ENCODE data around the gene VAT1L.

The VAT1L gene

DNA sequence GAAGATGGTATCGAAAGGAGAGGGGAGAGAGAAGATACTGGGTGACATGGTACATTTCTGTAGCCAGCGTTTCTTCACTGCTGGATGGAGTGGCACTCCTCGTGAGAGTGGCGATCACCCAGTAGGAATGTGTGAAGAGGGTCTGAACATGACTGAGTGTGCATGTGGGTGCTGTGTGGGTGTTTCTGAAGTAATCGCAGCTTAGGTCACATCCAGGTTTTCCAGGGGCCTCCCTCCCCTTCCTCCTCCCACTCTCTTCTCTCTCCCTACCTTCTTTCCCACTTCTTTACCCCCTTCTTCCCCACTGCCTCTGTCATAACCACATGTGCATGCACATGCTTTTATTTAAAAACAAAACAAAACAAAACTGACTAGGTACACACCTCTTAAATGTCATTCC, 235.8 kb downstream of the VAT1L start:
- no peaks in the 10 kb centered on the region for H3K9me3 Mint-ChIP-seq
- H3K27me3 Mint-ChIP-seq, result peaks cover 40% of the 10 kb centered on the region
- no peak for DNase-seq (ENCODE audit: low spot score in 2 of 2)
- no peak overlapping the region for H3K27ac Mint-ChIP-seq (ENCODE audit: low read depth)
- H3K4me1 Mint-ChIP-seq, result no peaks in the 10 kb centered on the region
- H3K36me3 Mint-ChIP-seq (ENCODE audit: insufficient read depth), result no peaks in the 10 kb centered on the region
- no peak overlapping the region for H3K4me3 Mint-ChIP-seq
- no peak for ATAC-seq (replicated peaks; ENCODE audit: extremely low read depth, poor library complexity, severe bottlenecking)

GRCh38 chr16:78025631-78026030, 237.3 kb downstream of the VAT1L start:
- Mint-ChIP-seq H3K4me3 (no peak overlapping the region), H3K27ac (ENCODE audit: low read depth) (no peak overlapping the region), H3K27me3 (peaks cover 34% of the 10 kb centered on the region), H3K36me3 (ENCODE audit: insufficient read depth) (no peaks in the 10 kb centered on the region), H3K9me3 (no peaks in the 10 kb centered on the region), H3K4me1 (no peaks in the 10 kb centered on the region)
- no peak for DNase-seq (ENCODE audit: low spot score in 2 of 2)
- ATAC-seq (replicated peaks; ENCODE audit: extremely low read depth, poor library complexity, severe bottlenecking), result no peak

GRCh38 chr16:78028018-78028417, 239.7 kb downstream of the VAT1L start:
- no peak overlapping the region for H3K27ac Mint-ChIP-seq (ENCODE audit: low read depth)
- no peaks in the 10 kb centered on the region for H3K9me3 Mint-ChIP-seq
- no peak for ATAC-seq (replicated peaks; ENCODE audit: extremely low read depth, poor library complexity, severe bottlenecking)
- H3K27me3 Mint-ChIP-seq, result peaks cover 20% of the 10 kb centered on the region
- H3K4me3 Mint-ChIP-seq, result no peak overlapping the region
- H3K4me1 Mint-ChIP-seq, result no peaks in the 10 kb centered on the region
- H3K36me3 Mint-ChIP-seq (ENCODE audit: insufficient read depth), result peaks cover 3% of the 10 kb centered on the region
- no peak for DNase-seq (ENCODE audit: low spot score in 2 of 2)

All from central memory CD8-positive, alpha-beta T cell (primary cell).